ENCODE results near the gene FGF5.

The FGF5 gene

GRCh38 chr4:80268936-80269335 lies 2.5 kb downstream of the FGF5 start:
- no peaks in the 10 kb centered on the region for H3K79me2 ChIP-seq (ENCODE audit: control insufficient read depth, insufficient read depth, low read length, poor library complexity)
- no peak overlapping the region for H3K9ac ChIP-seq (ENCODE audit: low read length)
- H3K23ac ChIP-seq (ENCODE audit: low read length), result no peak overlapping the region
- no peaks in the 10 kb centered on the region for H3K79me1 ChIP-seq (ENCODE audit: low read length)
- H2AK5ac ChIP-seq (ENCODE audit: low read length), result no peak overlapping the region
- no peak for DNase-seq
- peaks cover 12 to 15% of the 10 kb centered on the region in 2 experiments for H3K4me1 ChIP-seq (ENCODE audit: control insufficient read depth in 1 of 2, insufficient read depth in 2 of 2, low read length in 2 of 2)
- H4K12ac ChIP-seq (ENCODE audit: low read depth, low read length), result no peak overlapping the region
- no peak overlapping the region for H3K4ac ChIP-seq (ENCODE audit: low read depth, low read length)
- H3K14ac ChIP-seq (ENCODE audit: low read length), result no peak overlapping the region
- H2BK12ac ChIP-seq (ENCODE audit: low read length), result no peak overlapping the region
- no CpG with 5 or more reads among the region's 9 CpGs for WGBS (ENCODE audit: extremely low coverage, insufficient coverage, insufficient read length)
- H4K91ac ChIP-seq (ENCODE audit: low read depth, low read length), result no peak overlapping the region
- H3K18ac ChIP-seq (ENCODE audit: low read length), result no peak overlapping the region
- H2BK120ac ChIP-seq (ENCODE audit: insufficient read depth, low read length, poor library complexity), result no peak overlapping the region
- no peak overlapping the region for H2BK5ac ChIP-seq (ENCODE audit: low read depth, low read length, poor library complexity)
- H3K4me2 ChIP-seq (ENCODE audit: low read length), result no peak overlapping the region
- H4K8ac ChIP-seq (ENCODE audit: low read depth, low read length), result no peak overlapping the region
- peaks cover 36% of the 10 kb centered on the region for H3K27me3 ChIP-seq (ENCODE audit: insufficient read depth, low read length)
- H2AFZ ChIP-seq (ENCODE audit: insufficient read depth, low read length, poor library complexity), result no peak overlapping the region
- peaks cover 6% of the 10 kb centered on the region for H3K9me3 ChIP-seq (ENCODE audit: insufficient read depth, low read depth, low read length)
- H3K27ac ChIP-seq (ENCODE audit: low read depth, low read length), result no peak overlapping the region
- H3K4me3 ChIP-seq (ENCODE audit: low read depth, low read length), result no peak overlapping the region
- no peaks in the 10 kb centered on the region for H3K36me3 ChIP-seq (ENCODE audit: control insufficient read depth in 1 of 2, insufficient read depth in 2 of 2, low read length in 2 of 2)

- H2AK5ac ChIP-seq (ENCODE audit: low read length), result no peak overlapping the region
- H3K27me3 ChIP-seq (ENCODE audit: insufficient read depth, low read length), result peaks cover 26% of the 10 kb centered on the region
- no peak overlapping the region for H3K4ac ChIP-seq (ENCODE audit: low read depth, low read length)
- no peak overlapping the region for H2BK5ac ChIP-seq (ENCODE audit: low read depth, low read length, poor library complexity)
- H4K8ac ChIP-seq (ENCODE audit: low read depth, low read length), result no peak overlapping the region
- no peak overlapping the region for H3K4me2 ChIP-seq (ENCODE audit: low read length)
- H3K79me1 ChIP-seq (ENCODE audit: low read length), result no peaks in the 10 kb centered on the region
- no CpG with 5 or more reads among the region's 2 CpGs for WGBS (ENCODE audit: extremely low coverage, insufficient coverage, insufficient read length)
- H3K36me3 ChIP-seq (ENCODE audit: control insufficient read depth in 1 of 2, insufficient read depth in 2 of 2, low read length in 2 of 2), result no peaks in the 10 kb centered on the region
- DNase-seq, result no peak
- H3K4me1 ChIP-seq (ENCODE audit: control insufficient read depth in 1 of 2, insufficient read depth in 2 of 2, low read length in 2 of 2), result peaks cover 12 to 15% of the 10 kb centered on the region in 2 experiments
- peaks cover 6% of the 10 kb centered on the region for H3K9me3 ChIP-seq (ENCODE audit: insufficient read depth, low read depth, low read length)
- H2AFZ ChIP-seq (ENCODE audit: insufficient read depth, low read length, poor library complexity), result no peak overlapping the region
- no peak overlapping the region for H4K12ac ChIP-seq (ENCODE audit: low read depth, low read length)
- H3K4me3 ChIP-seq (ENCODE audit: low read depth, low read length), result no peak overlapping the region
- H3K23ac ChIP-seq (ENCODE audit: low read length), result no peak overlapping the region
- H3K27ac ChIP-seq (ENCODE audit: low read depth, low read length), result no peak overlapping the region
- H3K18ac ChIP-seq (ENCODE audit: low read length), result no peak overlapping the region
- no peak overlapping the region for H4K91ac ChIP-seq (ENCODE audit: low read depth, low read length)
- H2BK120ac ChIP-seq (ENCODE audit: insufficient read depth, low read length, poor library complexity), result no peak overlapping the region
- no peak overlapping the region for H2BK12ac ChIP-seq (ENCODE audit: low read length)
- no peak overlapping the region for H3K14ac ChIP-seq (ENCODE audit: low read length)
- H3K79me2 ChIP-seq (ENCODE audit: control insufficient read depth, insufficient read depth, low read length, poor library complexity), result no peaks in the 10 kb centered on the region
- no peak overlapping the region for H3K9ac ChIP-seq (ENCODE audit: low read length)
Observed at GRCh38 chr4:80270321-80270720, 3.9 kb downstream of the FGF5 start.

- no peak overlapping the region for H2BK12ac ChIP-seq (ENCODE audit: low read length)
- no peak overlapping the region for H3K18ac ChIP-seq (ENCODE audit: low read length)
- H3K79me1 ChIP-seq (ENCODE audit: low read length), result no peaks in the 10 kb centered on the region
- peaks cover 6% of the 10 kb centered on the region for H3K9me3 ChIP-seq (ENCODE audit: insufficient read depth, low read depth, low read length)
- no peak overlapping the region for H3K23ac ChIP-seq (ENCODE audit: low read length)
- no peak overlapping the region for H2AK5ac ChIP-seq (ENCODE audit: low read length)
- H3K79me2 ChIP-seq (ENCODE audit: control insufficient read depth, insufficient read depth, low read length, poor library complexity), result no peaks in the 10 kb centered on the region
- H2BK5ac ChIP-seq (ENCODE audit: low read depth, low read length, poor library complexity), result no peak overlapping the region
- no peak overlapping the region for H3K4ac ChIP-seq (ENCODE audit: low read depth, low read length)
- H3K27ac ChIP-seq (ENCODE audit: low read depth, low read length), result no peak overlapping the region
- no CpG with 5 or more reads among the region's 1 CpG for WGBS (ENCODE audit: extremely low coverage, insufficient coverage, insufficient read length)
- H3K4me1 ChIP-seq (ENCODE audit: control insufficient read depth in 1 of 2, insufficient read depth in 2 of 2, low read length in 2 of 2), result peaks cover 9 to 14% of the 10 kb centered on the region in 2 experiments
- H4K91ac ChIP-seq (ENCODE audit: low read depth, low read length), result no peak overlapping the region
- no peak overlapping the region for H4K12ac ChIP-seq (ENCODE audit: low read depth, low read length)
- H2AFZ ChIP-seq (ENCODE audit: insufficient read depth, low read length, poor library complexity), result no peak overlapping the region
- H4K8ac ChIP-seq (ENCODE audit: low read depth, low read length), result no peak overlapping the region
- no peak overlapping the region for H3K9ac ChIP-seq (ENCODE audit: low read length)
- no peaks in the 10 kb centered on the region for H3K36me3 ChIP-seq (ENCODE audit: control insufficient read depth in 1 of 2, insufficient read depth in 2 of 2, low read length in 2 of 2)
- H3K14ac ChIP-seq (ENCODE audit: low read length), result no peak overlapping the region
- H3K4me3 ChIP-seq (ENCODE audit: low read depth, low read length), result no peak overlapping the region
- H2BK120ac ChIP-seq (ENCODE audit: insufficient read depth, low read length, poor library complexity), result no peak overlapping the region
- no peak for DNase-seq
- peaks cover 23% of the 10 kb centered on the region for H3K27me3 ChIP-seq (ENCODE audit: insufficient read depth, low read length)
- no peak overlapping the region for H3K4me2 ChIP-seq (ENCODE audit: low read length)
Observed at GRCh38 chr4:80270868-80271267, 4.4 kb downstream of the FGF5 start.

- H2BK120ac ChIP-seq (ENCODE audit: insufficient read depth, low read length, poor library complexity), result no peak overlapping the region
- H2BK12ac ChIP-seq (ENCODE audit: low read length), result no peak overlapping the region
- no peak overlapping the region for H3K4me2 ChIP-seq (ENCODE audit: low read length)
- H3K4me1 ChIP-seq (ENCODE audit: control insufficient read depth in 1 of 2, insufficient read depth in 2 of 2, low read length in 2 of 2), result peaks cover 0 to 5% of the 10 kb centered on the region in 2 experiments
- H3K4me3 ChIP-seq (ENCODE audit: low read depth, low read length), result no peak overlapping the region
- H2AFZ ChIP-seq (ENCODE audit: insufficient read depth, low read length, poor library complexity), result no peak overlapping the region
- H2AK5ac ChIP-seq (ENCODE audit: low read length), result no peak overlapping the region
- H3K23ac ChIP-seq (ENCODE audit: low read length), result no peak overlapping the region
- no peak overlapping the region for H4K91ac ChIP-seq (ENCODE audit: low read depth, low read length)
- no peak overlapping the region for H3K27ac ChIP-seq (ENCODE audit: low read depth, low read length)
- no peak overlapping the region for H4K8ac ChIP-seq (ENCODE audit: low read depth, low read length)
- peaks cover 13% of the 10 kb centered on the region for H3K27me3 ChIP-seq (ENCODE audit: insufficient read depth, low read length)
- no peak overlapping the region for H3K14ac ChIP-seq (ENCODE audit: low read length)
- no CpG with 5 or more reads among the region's 3 CpGs for WGBS (ENCODE audit: extremely low coverage, insufficient coverage, insufficient read length)
- no peak overlapping the region for H3K4ac ChIP-seq (ENCODE audit: low read depth, low read length)
- H3K9ac ChIP-seq (ENCODE audit: low read length), result no peak overlapping the region
- no peak overlapping the region for H2BK5ac ChIP-seq (ENCODE audit: low read depth, low read length, poor library complexity)
- H3K36me3 ChIP-seq (ENCODE audit: control insufficient read depth in 1 of 2, insufficient read depth in 2 of 2, low read length in 2 of 2), result no peaks in the 10 kb centered on the region
- H3K9me3 ChIP-seq (ENCODE audit: insufficient read depth, low read depth, low read length), result peaks cover 4% of the 10 kb centered on the region
- H3K79me2 ChIP-seq (ENCODE audit: control insufficient read depth, insufficient read depth, low read length, poor library complexity), result no peaks in the 10 kb centered on the region
- no peaks in the 10 kb centered on the region for H3K79me1 ChIP-seq (ENCODE audit: low read length)
- no peak for DNase-seq
- no peak overlapping the region for H3K18ac ChIP-seq (ENCODE audit: low read length)
- no peak overlapping the region for H4K12ac ChIP-seq (ENCODE audit: low read depth, low read length)
Observed at GRCh38 chr4:80271801-80272200, 5.3 kb downstream of the FGF5 start.

All from trophoblast cell (in vitro differentiated cells and primary cell).